Measurements from ENCODE around the gene PACSIN3.

GRCh38 chr11:47220401-47220821 lies 34.2 kb upstream of the PACSIN3 start:
- TF ChIP-seq CTCF (IDR thresholded peaks at IDR 0.05) (no peak), POLR2A (IDR thresholded peaks at IDR 0.05) (peak in 1 of 2 donors; percentile 36)
